HG02759 (cell line): Measurements from ENCODE around the gene PACS2.

Experiments
- ATAC-seq: cut with Tn5 transposase; IDR thresholded peaks from one replicate; pipeline ENCODE4 v1.9.1; 2021; ENCODE audit warnings: mild to moderate bottlenecking, moderate library complexity; ENCODE audit not compliant: unreplicated experiment

The PACS2 gene

GRCh38 chr14:105419195-105420091 is 104.9 kb downstream of the PACS2 start, which contains the start of gene MTA1:
MTA1 (plus strand) TSS chr14:105419827; CDS start chr14:105420036, 209 bp downstream.
- ATAC-seq: peak; percentile 58

GRCh38 chr14:105420101-105420973 is 105.8 kb downstream of the PACS2 start:
- no peak for ATAC-seq

- no peak for ATAC-seq
These were observed 106.6 kb downstream of the PACS2 start for GRCh38 chr14:105420974-105421674.

- ATAC-seq: no peak
These were observed 107.4 kb downstream of the PACS2 start for GRCh38 chr14:105421723-105422615.

- ATAC-seq: no peak
These were observed 108.3 kb downstream of the PACS2 start for GRCh38 chr14:105422695-105423487.

GRCh38 chr14:105423488-105424195 is 109.1 kb downstream of the PACS2 start:
- no peak for ATAC-seq

- ATAC-seq: no peak
These were observed 110.3 kb downstream of the PACS2 start for GRCh38 chr14:105424861-105425260.

DNA sequence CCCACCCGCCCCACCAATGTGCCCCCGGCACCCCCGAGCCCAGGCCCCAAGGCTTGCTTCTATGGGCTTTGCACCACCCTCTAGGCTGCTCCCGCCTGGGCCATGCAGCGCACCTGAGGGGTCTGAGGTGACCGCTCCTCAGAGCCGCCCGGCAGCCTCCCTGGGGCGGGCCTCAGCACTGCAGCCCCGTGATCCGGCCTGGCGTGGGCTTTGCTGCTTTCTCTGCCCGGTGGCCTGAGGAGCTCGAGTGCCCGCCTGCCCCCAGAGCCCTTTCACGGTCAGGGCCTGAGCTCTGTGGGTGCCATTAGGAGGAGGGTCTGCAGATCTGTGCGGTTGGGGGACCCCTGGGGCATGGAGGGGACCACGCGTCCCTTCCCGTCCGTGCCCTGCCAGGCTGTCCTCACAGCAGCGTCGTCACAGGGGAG is 111.3 kb downstream of the PACS2 start:
- no peak for ATAC-seq

GRCh38 chr14:105426416-105427130 is 112.0 kb downstream of the PACS2 start:
- ATAC-seq: no peak

- ATAC-seq: no peak
These were observed 112.9 kb downstream of the PACS2 start for GRCh38 chr14:105427412-105427811.

DNA sequence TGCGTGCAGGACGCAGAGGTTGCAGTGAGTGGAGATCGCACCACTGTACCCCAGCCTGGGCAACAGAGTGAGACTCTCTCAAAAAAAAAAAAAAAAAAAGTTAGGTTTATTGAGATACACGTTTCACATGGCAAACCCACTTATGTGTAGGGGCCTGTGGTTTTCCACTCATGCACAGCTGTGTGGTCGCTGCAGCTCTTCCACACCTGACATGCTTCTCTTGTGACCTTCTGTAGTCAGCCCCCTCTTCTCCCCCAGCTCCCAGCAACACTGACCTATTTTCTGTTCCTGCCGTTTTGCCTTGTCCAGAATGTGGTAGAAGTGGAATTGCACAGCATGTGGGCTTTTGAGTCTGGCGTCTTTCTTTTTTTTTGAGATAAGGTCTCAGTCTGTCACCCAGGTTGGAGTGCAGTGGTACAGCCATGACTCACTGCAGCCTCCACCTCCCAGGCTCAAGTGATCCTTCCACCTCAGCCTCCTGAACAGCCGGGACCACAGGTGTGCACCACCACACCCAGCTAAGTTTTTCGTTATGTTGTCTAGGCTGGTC is 113.5 kb downstream of the PACS2 start:
- ATAC-seq: no peak

GRCh38 chr14:105430042-105430441 is 115.5 kb downstream of the PACS2 start:
- ATAC-seq: no peak

DNA sequence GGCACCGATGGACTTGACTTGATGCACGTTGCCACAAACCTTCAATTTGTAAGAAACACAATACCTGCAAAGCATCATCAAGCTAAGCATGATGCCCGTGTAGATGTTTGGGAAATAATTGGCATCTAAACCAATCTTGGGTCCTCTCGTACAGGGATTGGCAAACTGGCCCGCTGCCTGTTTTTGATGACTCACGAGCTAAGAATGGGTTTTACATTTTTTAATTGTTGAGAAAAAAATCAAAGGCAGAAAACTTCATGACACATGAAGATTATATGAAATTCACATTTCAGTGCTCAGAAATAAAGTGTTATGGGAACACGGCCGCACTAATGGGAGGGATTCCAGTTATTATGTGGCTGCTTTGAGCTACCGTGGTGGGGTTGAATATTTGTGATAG is 116.0 kb downstream of the PACS2 start:
- no peak for ATAC-seq

DNA sequence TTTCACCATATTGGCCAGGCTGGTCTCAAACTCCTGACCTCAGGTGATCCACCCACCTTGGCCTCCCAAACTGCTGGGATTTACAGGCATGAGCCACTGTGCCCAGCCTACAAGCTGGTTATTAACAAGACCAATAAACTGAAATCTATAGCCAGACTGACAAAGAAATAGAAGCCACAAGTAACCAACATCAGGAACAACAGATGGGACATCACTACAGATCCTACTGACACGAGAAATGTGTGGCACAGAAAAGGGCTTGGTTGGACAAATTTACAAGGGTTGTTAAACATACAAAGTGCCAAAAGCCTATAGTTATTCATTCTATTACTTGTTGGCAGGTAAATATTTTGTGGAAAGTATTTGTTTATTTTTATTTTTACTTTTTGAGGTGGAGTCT is 116.7 kb downstream of the PACS2 start:
- no peak for ATAC-seq

DNA sequence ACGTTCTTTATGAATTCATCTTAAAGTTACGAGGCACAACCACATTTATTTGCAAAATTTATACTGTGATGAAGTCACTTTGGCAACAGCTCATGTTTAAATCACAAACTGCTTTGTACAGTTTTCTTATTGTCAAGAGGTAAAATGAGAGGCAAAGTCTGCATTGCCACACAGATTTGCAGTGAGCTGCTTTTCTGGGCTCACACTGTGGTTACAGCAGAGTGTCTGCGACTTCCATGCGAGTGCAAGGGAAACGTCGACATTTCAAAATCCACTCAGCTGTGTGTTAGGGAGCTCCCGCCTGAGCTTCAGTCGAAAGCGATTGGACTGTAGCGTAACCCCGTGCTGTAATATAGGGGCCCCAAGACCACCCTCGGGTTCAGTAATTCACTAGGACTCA is 118.1 kb downstream of the PACS2 start:
- no peak for ATAC-seq

DNA sequence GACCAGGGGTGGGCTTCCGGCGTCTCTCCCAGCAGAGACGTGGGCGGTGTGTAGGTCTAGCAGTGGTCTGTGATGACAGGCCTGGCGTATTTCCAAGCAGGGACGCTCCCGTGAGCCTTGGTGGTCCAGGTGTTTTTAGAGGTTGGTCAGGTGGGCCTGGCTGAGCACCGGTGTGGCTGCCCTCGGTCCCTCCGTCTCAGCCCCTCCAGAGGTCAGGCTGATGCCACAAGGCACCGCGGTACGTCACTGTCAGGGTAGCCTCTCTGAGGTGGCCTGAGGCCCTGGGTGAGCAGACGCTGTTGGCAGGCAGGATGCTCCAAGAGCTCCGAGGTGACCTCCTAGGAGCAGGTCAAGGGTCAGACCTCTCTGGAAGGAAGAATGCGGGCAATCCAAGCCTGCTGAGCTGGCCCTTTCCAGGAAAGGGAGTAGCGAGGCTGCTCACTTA is 118.6 kb downstream of the PACS2 start:
- ATAC-seq: no peak

DNA sequence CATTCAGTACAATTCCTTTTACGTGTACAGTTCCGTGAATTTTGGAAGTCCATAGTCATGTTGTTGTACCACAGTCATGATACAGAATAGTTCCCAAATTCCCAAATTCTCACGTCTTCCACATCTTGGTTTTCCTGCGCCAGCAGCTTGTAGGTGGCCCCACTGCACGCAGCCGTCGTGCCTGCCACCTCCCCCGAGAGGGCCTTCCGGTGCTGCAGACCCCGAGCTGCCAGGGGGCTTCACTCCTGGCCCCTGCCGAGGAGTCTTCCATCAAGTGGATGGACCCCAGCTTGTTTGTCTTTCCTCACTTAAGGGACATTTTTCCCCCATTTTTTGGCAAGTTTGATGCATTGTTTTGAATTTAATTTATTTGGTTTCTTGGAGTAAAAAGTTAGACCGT is 121.9 kb downstream of the PACS2 start:
- ATAC-seq: no peak
